Progenitor cell of endocrine pancreas (in vitro differentiated cells): ENCODE data around the gene ACOT7. TPM values are rescaled to one million over a fixed set of nuclear protein-coding genes. Genes with fewer than 3 reads are reported as not detected.
A peak's percentile ranks its signal among the peaks of the same experiment; 100 is the strongest.

Experiments used
- DNase-seq: peaks from one replicate; pipeline ENCODE4 v3.0.0; 2021; ENCODE audit warnings: low spot score; ENCODE audit not compliant: unreplicated experiment
- H3K27ac Mint-ChIP-seq: 2 replicates; pipeline ENCODE4 v1.8.0; 2021; ENCODE audit warnings: mild to moderate bottlenecking, moderate library complexity, mixed read lengths
- H3K27me3 Mint-ChIP-seq: 2 replicates; pipeline ENCODE4 v1.8.0; 2021; ENCODE audit warnings: mixed read lengths
- H3K36me3 Mint-ChIP-seq: 2 replicates; pipeline ENCODE4 v1.8.0; 2022; ENCODE audit warnings: mixed read lengths; ENCODE audit not compliant: insufficient read depth
- H3K4me1 Mint-ChIP-seq: 2 replicates; pipeline ENCODE4 v1.8.0; 2021; ENCODE audit warnings: low read depth, mixed read lengths
- H3K4me3 Mint-ChIP-seq: 2 replicates; pipeline ENCODE4 v1.8.0; 2021; ENCODE audit warnings: low read depth, mild to moderate bottlenecking, moderate library complexity, mixed read lengths
- H3K9me3 Mint-ChIP-seq: 2 replicates; pipeline ENCODE4 v1.8.0; 2021; ENCODE audit warnings: low read depth, mixed read lengths
- total RNA-seq: library from RNA; stranded (reverse); gene quantifications from 2 replicates; pipeline ENCODE4 v1.2.1, GENCODE V29; 2021
- TF ChIP-seq, protein P1 (sequence below): fragments of 200-600 bp; sonication (generic); IDR thresholded peaks from one replicate; pipeline ENCODE4 v1.5.0; 2021; ENCODE audit warnings: antibody characterized with exemption, mild to moderate bottlenecking; ENCODE audit not compliant: unreplicated experiment

ACOT7 gene
- total RNA-seq, 1 donor from 2014 or later: 30.2 TPM

DNA sequence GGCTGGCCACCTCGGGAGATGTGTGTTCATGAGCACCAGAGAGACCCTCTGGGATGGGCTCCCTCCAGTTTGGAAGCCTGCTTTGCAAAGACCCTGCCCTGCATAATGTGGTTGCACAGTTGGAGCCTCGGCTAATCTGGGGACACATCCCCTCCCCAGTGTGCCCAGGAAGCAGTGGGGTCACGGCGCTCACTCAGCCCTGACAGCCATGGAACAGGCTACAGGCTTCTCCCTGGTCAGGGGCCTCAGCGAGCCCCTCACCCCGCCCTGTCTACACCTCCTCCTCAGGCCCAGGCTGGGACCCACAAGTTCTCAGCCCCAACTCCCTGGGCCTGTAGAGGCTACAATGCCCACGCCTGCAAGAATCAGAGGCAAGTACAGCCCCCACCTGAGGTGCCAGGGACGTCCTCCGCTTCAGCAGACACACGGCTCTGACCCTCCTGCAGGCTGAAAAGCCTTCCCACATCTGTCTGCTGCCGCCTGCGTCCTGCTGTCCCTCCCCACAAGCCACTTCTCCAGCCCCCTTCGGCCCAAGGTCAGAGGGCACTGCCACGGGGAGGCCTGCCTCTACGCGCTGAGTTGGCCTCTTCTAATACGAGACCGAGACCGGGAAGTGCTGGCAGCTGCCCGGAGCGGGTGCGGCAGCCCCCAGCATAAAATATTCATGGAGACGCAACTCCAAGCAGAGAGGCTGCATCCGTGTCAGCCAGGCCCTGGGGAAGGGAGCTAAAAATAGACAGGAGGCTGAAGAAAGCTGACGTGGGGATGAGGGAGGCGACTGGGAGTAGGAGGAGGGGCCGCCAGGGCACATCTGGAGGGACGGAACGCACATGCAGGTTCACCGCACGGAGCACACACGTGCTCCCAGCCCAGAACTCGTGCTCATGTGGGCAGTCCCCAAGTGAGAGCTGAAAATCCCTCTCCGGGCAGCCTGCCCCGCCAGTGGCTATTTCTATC lies 117.5 kb downstream of the ACOT7 start:
- Mint-ChIP-seq H3K4me1 (peaks cover 4% of the 10 kb centered on the region), H3K4me3 (no peak overlapping the region), H3K9me3 (no peaks in the 10 kb centered on the region), H3K36me3 (no peaks in the 10 kb centered on the region), H3K27ac (no peak overlapping the region), H3K27me3 (no peaks in the 10 kb centered on the region)
- no peak for DNase-seq
- TF ChIP-seq, protein P1, sequence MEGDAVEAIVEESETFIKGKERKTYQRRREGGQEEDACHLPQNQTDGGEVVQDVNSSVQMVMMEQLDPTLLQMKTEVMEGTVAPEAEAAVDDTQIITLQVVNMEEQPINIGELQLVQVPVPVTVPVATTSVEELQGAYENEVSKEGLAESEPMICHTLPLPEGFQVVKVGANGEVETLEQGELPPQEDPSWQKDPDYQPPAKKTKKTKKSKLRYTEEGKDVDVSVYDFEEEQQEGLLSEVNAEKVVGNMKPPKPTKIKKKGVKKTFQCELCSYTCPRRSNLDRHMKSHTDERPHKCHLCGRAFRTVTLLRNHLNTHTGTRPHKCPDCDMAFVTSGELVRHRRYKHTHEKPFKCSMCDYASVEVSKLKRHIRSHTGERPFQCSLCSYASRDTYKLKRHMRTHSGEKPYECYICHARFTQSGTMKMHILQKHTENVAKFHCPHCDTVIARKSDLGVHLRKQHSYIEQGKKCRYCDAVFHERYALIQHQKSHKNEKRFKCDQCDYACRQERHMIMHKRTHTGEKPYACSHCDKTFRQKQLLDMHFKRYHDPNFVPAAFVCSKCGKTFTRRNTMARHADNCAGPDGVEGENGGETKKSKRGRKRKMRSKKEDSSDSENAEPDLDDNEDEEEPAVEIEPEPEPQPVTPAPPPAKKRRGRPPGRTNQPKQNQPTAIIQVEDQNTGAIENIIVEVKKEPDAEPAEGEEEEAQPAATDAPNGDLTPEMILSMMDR: no peak

DNA sequence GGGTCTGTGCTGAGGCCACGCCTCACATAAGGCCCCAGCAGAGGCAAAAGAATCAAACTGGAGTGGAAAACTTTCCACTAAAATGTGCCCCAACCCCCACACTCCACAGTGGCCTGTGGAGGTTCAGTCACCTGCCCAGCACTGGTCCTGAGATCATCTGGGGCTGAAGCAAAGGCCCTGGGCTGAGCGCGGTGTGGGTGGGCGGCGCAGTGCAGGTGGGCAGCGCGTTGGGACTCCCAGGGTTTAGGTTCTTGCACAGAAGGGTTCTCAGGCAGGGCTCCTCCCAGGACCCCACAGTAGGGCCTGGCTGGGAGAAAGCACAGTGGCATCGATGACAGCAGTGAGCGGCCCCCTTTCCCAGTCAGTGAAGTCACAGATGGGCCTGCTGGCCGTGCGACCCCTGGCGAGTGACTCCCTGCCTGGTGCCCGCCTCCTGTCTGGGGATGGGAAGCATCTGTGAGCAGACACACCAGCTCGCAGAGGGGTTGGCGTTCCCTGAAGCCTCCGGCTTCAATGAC lies 118.9 kb downstream of the ACOT7 start:
- DNase-seq: no peak
- Mint-ChIP-seq H3K9me3 (no peaks in the 10 kb centered on the region), H3K4me1 (peaks cover 16% of the 10 kb centered on the region), H3K36me3 (no peaks in the 10 kb centered on the region), H3K27ac (no peak overlapping the region), H3K27me3 (no peaks in the 10 kb centered on the region), H3K4me3 (no peak overlapping the region)
- TF ChIP-seq, protein P1: no peak

DNA sequence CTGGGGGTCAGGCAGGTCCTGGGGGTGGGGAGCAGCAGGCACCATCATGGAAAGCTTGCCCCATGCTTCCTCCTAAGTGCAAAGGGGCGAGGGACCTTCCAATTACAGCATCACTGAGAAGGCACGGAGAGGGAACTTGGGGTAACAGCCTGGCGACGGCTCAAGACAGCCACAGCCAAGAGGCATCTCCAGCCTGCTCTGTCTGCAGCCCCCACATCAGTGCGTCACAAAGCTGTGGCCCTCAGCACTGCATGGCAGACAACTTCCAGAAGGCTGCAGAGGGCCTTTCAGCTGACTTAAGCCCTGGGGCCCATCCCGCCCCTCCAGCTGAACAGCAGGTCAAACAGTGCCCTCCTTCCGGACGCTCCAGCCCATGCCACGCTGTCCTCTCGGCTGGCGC lies 119.5 kb downstream of the ACOT7 start:
- no peaks in the 10 kb centered on the region for H3K36me3 Mint-ChIP-seq

DNA sequence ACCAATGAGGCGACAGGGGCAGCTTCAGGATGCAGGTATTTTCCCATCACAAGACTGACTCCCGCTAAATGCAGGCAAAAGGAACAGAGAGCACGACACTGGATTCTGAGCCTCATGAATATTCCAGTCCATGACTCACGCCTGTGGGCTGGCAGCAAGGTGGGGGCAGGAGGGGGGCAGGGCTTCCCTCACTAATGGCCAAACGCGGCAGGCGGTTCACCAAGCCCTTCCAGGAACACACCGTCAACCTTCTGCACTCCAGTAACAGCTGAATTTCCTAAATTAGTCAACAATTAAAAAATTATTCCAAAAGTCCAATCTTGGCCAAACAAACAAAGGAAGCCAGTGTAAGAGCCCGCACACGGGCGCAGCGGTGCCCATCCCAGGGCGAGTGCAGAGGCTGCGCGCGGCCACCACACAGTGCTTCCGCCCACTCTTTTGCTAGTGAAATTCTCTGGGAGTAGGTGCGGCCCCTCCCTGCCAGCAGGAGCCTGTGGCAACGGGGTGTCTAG lies 120.1 kb downstream of the ACOT7 start:
- DNase-seq: no peak
- Mint-ChIP-seq H3K4me3 (no peak overlapping the region), H3K9me3 (no peaks in the 10 kb centered on the region), H3K4me1 (peaks cover 17% of the 10 kb centered on the region), H3K27me3 (no peaks in the 10 kb centered on the region), H3K36me3 (no peaks in the 10 kb centered on the region), H3K27ac (no peak overlapping the region)
- TF ChIP-seq, protein P1: no peak

More for the DNA sequence above, 119.5 kb downstream of the ACOT7 start:
- H3K9me3 Mint-ChIP-seq: no peaks in the 10 kb centered on the region
- DNase-seq: no peak
- H3K27ac Mint-ChIP-seq: no peak overlapping the region
- H3K27me3 Mint-ChIP-seq: no peaks in the 10 kb centered on the region
- TF ChIP-seq, protein P1: no peak
- peaks cover 17% of the 10 kb centered on the region for H3K4me1 Mint-ChIP-seq
- H3K4me3 Mint-ChIP-seq: no peak overlapping the region

GRCh38 chr1:6272868-6273267 lies 120.7 kb downstream of the ACOT7 start:
- no peak for DNase-seq
- Mint-ChIP-seq H3K36me3 (no peaks in the 10 kb centered on the region), H3K27ac (no peak overlapping the region), H3K9me3 (no peaks in the 10 kb centered on the region), H3K27me3 (peaks cover 3% of the 10 kb centered on the region), H3K4me1 (peaks cover 17% of the 10 kb centered on the region), H3K4me3 (no peak overlapping the region)
- TF ChIP-seq, protein P1: peak; percentile 12
